PC-9 (cell line): ENCODE data around the gene BEND3. TPM values are rescaled to one million over a fixed set of nuclear protein-coding genes. Genes with fewer than 3 reads are reported as not detected.
A peak's percentile ranks its signal among the peaks of the same experiment; 100 is the strongest.

Source experiments
- BruUV-seq: library from RNA; stranded (reverse); fragments of 400-500 nt; replicated peaks from 2 replicates; lab custom pipeline; 2021; lab: Mats Ljungman, UMichigan
- CTCF ChIA-PET: fragments of 300-600 bp; sonication (Branson Sonifier 250); formaldehyde crosslinking; loops from one replicate; lab custom pipeline; 2022; ENCODE audit warnings: antibody characterized with exemption; lab: Charles Lee
- POLR2A ChIA-PET: fragments of 300-600 bp; sonication (Branson Sonifier 250); formaldehyde crosslinking; loops from one replicate; lab custom pipeline; 2022; ENCODE audit warnings: antibody characterized with exemption; ENCODE audit not compliant: unreplicated experiment; lab: Charles Lee
- DNase-seq, 2 experiments: peaks; one replicate each; pipeline versions ENCODE4 v3.0.0 to v3.0.0-alpha.2; 2015 to 2022; ENCODE audit warnings: mixed read lengths in 1 of 2
- H2AFZ ChIP-seq: fragments of 200-600 bp; sonication (generic); 2 replicates; pipeline ENCODE4 v1.8.1; 2017; ENCODE audit warnings: antibody characterized with exemption
- H3F3A ChIP-seq: fragments of 200-600 bp; sonication (generic); 2 replicates; pipeline ENCODE4 v1.8.1; 2017; ENCODE audit warnings: antibody characterized with exemption, mild to moderate bottlenecking, low read depth; ENCODE audit not compliant: insufficient read depth
- H3K27ac ChIP-seq: fragments of 200-600 bp; sonication (generic); 2 replicates; pipeline ENCODE4 v1.6.1; 2016; ENCODE audit warnings: mixed run types
- H3K27me3 ChIP-seq: fragments of 200-600 bp; sonication (generic); 2 replicates; pipeline ENCODE4 v1.6.1; 2016; ENCODE audit warnings: low read depth, mixed run types; ENCODE audit not compliant: insufficient read depth
- H3K36me3 ChIP-seq: fragments of 200-600 bp; sonication (generic); 2 replicates; pipeline ENCODE4 v1.6.1; 2016; ENCODE audit warnings: low read depth, mixed run types
- H3K4me1 ChIP-seq: fragments of 200-600 bp; sonication (generic); replicated peaks from 2 replicates; pipeline ENCODE4 v1.6.1; 2016; ENCODE audit warnings: mixed run types; ENCODE audit not compliant: insufficient read depth
- H3K4me2 ChIP-seq: fragments of 200-600 bp; sonication (generic); 2 replicates; pipeline ENCODE4 v1.6.1; 2017; ENCODE audit warnings: mixed run types
- H3K4me3 ChIP-seq: fragments of 200-600 bp; sonication (generic); 2 replicates; pipeline ENCODE4 v1.6.1; 2016; ENCODE audit warnings: mixed run types
- H3K79me2 ChIP-seq: fragments of 200-600 bp; sonication (generic); 2 replicates; pipeline ENCODE4 v1.6.1; 2017; ENCODE audit warnings: low read depth, mixed run types
- H3K9me2 ChIP-seq: fragments of 200-600 bp; sonication (generic); 2 replicates; pipeline ENCODE4 v1.8.1; 2017; ENCODE audit warnings: mild to moderate bottlenecking; ENCODE audit not compliant: insufficient read depth
- H3K9me3 ChIP-seq: fragments of 200-600 bp; sonication (generic); 2 replicates; pipeline ENCODE4 v1.8.1; 2016; ENCODE audit warnings: low read depth; ENCODE audit not compliant: insufficient read depth
- H4K20me1 ChIP-seq: fragments of 200-600 bp; sonication (generic); 2 replicates; pipeline ENCODE4 v1.8.1; 2017; ENCODE audit not compliant: insufficient read depth
- EZH2 ChIP-seq: fragments of 200-600 bp; sonication (generic); IDR thresholded peaks from 2 replicates; pipeline ENCODE4 v1.8.0; 2017; ENCODE audit warnings: antibody characterized with exemption, low read depth
- intact Hi-C: fragments of 100-400 bp; cut with micrococcal nuclease; formaldehyde crosslinking; loops from one replicate; pipeline ENCODE4 v1.10.0; 2022; ENCODE audit not compliant: unreplicated experiment
- total RNA-seq: library from RNA; stranded (reverse); gene quantifications from 2 replicates; pipeline ENCODE4 v1.2.3, GENCODE V29; 2021
- TF ChIP-seq, protein P1 (sequence below): fragments of 200-600 bp; sonication (generic); conservative IDR thresholded peaks from 2 replicates; pipeline ENCODE4 v1.6.1; 2017; ENCODE audit warnings: mixed run types, antibody characterized with exemption, mild to moderate bottlenecking, moderate library complexity

The BEND3 gene
- total RNA-seq, 1 experiment from 2014 or later, result 3.4 TPM

DNA sequence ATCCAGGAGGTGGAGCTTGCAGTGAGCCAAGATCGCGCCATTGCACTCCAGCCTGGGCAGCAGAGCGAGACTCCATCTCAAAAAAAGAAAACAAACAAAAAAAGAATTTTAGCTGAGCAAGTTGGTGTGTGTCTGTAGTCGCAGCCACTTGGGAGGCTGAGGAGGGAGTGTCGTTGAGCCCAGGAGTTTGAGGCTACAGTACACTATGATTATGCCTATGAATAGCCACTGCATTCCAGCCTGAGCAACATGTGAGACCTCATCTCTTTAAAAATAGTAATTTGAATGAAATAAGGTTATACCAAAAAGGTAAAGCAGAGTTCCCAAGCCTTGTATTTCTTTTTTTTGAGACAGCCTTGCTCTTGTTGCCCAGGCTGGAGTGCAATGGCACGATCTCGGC, 67.5 kb downstream of the BEND3 start:
- ChIA-PET POLR2A (no interaction called here), CTCF (no interaction called here)
- no peak overlapping the region for H3K27ac ChIP-seq
- H3K79me2 ChIP-seq, result no peaks in the 10 kb centered on the region
- H3K4me3 ChIP-seq, result no peak overlapping the region
- no peaks in the 10 kb centered on the region for H3K9me3 ChIP-seq
- H3K4me2 ChIP-seq, result no peak overlapping the region
- no peaks in the 10 kb centered on the region for H4K20me1 ChIP-seq
- no peaks in the 10 kb centered on the region for H3K9me2 ChIP-seq
- DNase-seq, result no peak
- H2AFZ ChIP-seq, result no peak overlapping the region
- no peaks in the 10 kb centered on the region for H3K4me1 ChIP-seq
- no peaks in the 10 kb centered on the region for H3K27me3 ChIP-seq
- no TSS peak for BruUV-seq
- TF ChIP-seq, protein P1, sequence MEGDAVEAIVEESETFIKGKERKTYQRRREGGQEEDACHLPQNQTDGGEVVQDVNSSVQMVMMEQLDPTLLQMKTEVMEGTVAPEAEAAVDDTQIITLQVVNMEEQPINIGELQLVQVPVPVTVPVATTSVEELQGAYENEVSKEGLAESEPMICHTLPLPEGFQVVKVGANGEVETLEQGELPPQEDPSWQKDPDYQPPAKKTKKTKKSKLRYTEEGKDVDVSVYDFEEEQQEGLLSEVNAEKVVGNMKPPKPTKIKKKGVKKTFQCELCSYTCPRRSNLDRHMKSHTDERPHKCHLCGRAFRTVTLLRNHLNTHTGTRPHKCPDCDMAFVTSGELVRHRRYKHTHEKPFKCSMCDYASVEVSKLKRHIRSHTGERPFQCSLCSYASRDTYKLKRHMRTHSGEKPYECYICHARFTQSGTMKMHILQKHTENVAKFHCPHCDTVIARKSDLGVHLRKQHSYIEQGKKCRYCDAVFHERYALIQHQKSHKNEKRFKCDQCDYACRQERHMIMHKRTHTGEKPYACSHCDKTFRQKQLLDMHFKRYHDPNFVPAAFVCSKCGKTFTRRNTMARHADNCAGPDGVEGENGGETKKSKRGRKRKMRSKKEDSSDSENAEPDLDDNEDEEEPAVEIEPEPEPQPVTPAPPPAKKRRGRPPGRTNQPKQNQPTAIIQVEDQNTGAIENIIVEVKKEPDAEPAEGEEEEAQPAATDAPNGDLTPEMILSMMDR, result no peak
- TF ChIP-seq EZH2, result no peak
- H3F3A ChIP-seq, result no peaks in the 10 kb centered on the region
- no peaks in the 10 kb centered on the region for H3K36me3 ChIP-seq
- intact Hi-C loops, result no loop called here

DNA sequence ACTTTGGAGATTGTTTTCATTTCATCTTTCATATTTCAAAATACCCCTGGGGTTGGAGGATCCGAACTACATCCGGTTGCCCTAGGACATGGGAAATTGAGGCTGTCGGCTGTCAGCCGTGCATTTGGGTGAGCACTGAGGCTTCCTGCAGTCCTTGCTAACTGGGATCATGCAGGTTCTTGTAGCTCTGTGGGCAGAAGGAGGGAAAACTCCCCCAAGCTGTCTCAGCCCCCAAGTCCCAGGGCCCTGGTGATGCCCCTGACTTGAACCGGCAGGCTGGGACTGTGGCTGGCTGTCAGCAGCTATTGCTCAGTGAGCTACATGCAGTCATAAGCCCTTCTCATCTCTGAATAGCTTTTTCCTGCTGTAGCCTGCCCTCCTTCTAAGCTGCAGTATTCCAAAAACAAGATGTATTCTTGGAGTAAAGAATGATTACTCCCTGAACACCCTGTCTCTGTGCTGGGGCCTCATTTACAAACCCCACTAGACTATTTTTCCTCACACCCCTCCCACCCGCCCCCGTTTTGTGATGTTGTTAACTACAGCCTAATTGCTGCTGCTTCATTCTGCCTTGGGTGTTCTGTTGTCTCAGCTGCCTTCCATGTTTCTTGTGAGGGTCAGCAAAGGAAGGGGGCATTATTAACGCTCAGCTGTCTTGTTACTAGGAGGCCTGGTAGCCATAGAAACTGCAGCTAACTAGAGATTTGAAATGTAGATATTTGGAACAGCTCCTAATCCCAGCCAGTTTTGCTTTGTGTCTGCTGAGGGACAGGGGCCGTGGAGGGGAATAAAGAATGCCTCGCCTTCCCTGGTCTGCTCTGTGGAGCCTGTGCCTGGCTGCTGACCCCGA, 69.3 kb downstream of the BEND3 start:
- DNase-seq, result peak in 1 of 2 experiments; percentile 3
- BruUV-seq, result no TSS peak
- TF ChIP-seq EZH2, result no peak
- Histone ChIP-seq H3K79me2 (no peaks in the 10 kb centered on the region), H2AFZ (no peak overlapping the region), H3K9me2 (no peaks in the 10 kb centered on the region), H3K27ac (no peak overlapping the region), H3F3A (no peaks in the 10 kb centered on the region), H4K20me1 (no peaks in the 10 kb centered on the region), H3K36me3 (no peaks in the 10 kb centered on the region), H3K4me1 (no peaks in the 10 kb centered on the region), H3K4me2 (no peak overlapping the region), H3K9me3 (no peaks in the 10 kb centered on the region), H3K27me3 (no peaks in the 10 kb centered on the region), H3K4me3 (no peak overlapping the region)
- intact Hi-C loops, result no loop called here
- ChIA-PET POLR2A (no interaction called here), CTCF (no interaction called here)

DNA sequence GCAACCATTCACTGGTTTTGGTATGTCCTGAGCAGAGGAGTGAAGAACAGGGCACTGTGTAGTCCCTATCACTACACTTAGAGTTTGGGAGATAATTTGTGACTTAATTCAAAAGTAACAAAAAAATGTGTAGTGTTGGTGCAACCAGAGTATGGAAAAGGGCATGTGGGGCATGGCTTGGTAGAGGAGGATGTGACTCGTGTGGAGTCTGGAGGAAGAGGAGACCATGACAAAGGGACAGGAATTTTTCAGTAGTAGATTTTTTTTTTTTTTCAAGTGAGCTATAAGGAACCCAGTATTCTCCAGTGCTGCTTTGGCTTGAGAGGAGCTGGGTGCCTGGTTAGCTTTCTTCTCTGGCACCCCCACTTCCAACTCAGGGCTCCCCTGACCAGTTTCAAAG, 82.2 kb downstream of the BEND3 start:
- H3K79me2 ChIP-seq, result peaks cover 17% of the 10 kb centered on the region
- no peak for DNase-seq
- H4K20me1 ChIP-seq, result no peaks in the 10 kb centered on the region; the same call in 1 of the 2 replicates
- no TSS peak for BruUV-seq
- H3K4me1 ChIP-seq, result peaks cover 17% of the 10 kb centered on the region; the same call in 1 of the 2 replicates
- TF ChIP-seq, protein P1, result no peak
- TF ChIP-seq EZH2, result no peak
- H2AFZ ChIP-seq, result no peak overlapping the region
- H3K4me2 ChIP-seq, result no peak overlapping the region
- H3F3A ChIP-seq, result peaks cover 8% of the 10 kb centered on the region
- no peaks in the 10 kb centered on the region for H3K36me3 ChIP-seq
- POLR2A ChIA-PET, result interaction anchor here (0.6 to 0.7 kb wide), 2 partner anchors 81 to 694 kb away, joined by 5 read pairs; no protein-coding TSS in a partner anchor
- H3K27me3 ChIP-seq, result no peaks in the 10 kb centered on the region
- CTCF ChIA-PET, result interaction anchor here (0.6 to 0.7 kb wide), 2 partner anchors 489 to 693 kb away, joined by 3 to 4 read pairs; no protein-coding TSS in a partner anchor
- no peak overlapping the region for H3K27ac ChIP-seq
- intact Hi-C loops, result no loop called here
- H3K4me3 ChIP-seq, result no peak overlapping the region
- no peaks in the 10 kb centered on the region for H3K9me2 ChIP-seq
- H3K9me3 ChIP-seq, result no peaks in the 10 kb centered on the region
